Testis (tissue), 2 donors: ENCODE results near the gene C6orf15.

Source experiments
- POLR2A ChIP-seq: fragments of 450-650 bp; IDR thresholded peaks from one replicate; pipeline ENCODE4 v1.6.1; 2017; ENCODE audit warnings: antibody characterized with exemption, mild to moderate bottlenecking, moderate library complexity
- TF ChIP-seq, protein P1 (sequence below), 3 experiments: fragments of 450-650 bp in 2 of 3; fragments of 200-600 bp in 1 of 3; sonication (generic) in 1 of 3; IDR thresholded peaks; one replicate each; pipeline ENCODE4 v1.5.1; 2016 to 2019; ENCODE audit warnings: antibody characterized with exemption in 3 of 3, mild to moderate bottlenecking in 2 of 3, moderate library complexity in 1 of 3

DNA sequence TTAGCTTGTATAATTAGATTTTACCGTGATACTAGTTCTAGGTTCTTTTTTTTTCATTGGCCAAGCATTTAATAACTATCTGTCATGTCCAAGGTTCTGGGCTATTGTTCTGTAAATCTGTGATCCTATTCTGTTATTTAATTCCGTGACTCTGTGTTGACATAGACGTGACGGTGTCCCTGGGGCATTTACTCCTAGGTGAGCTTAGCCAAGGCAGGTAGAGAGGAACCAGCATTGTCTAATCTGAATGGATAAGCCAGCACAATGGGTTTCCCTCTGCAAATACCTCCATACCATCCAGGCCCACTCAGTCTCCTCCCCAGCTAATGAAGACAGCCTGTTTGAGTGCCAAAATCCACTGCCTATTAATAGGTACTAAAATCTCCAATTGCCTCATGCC is 16.8 kb upstream of the C6orf15 start:
- TF ChIP-seq, protein P1, sequence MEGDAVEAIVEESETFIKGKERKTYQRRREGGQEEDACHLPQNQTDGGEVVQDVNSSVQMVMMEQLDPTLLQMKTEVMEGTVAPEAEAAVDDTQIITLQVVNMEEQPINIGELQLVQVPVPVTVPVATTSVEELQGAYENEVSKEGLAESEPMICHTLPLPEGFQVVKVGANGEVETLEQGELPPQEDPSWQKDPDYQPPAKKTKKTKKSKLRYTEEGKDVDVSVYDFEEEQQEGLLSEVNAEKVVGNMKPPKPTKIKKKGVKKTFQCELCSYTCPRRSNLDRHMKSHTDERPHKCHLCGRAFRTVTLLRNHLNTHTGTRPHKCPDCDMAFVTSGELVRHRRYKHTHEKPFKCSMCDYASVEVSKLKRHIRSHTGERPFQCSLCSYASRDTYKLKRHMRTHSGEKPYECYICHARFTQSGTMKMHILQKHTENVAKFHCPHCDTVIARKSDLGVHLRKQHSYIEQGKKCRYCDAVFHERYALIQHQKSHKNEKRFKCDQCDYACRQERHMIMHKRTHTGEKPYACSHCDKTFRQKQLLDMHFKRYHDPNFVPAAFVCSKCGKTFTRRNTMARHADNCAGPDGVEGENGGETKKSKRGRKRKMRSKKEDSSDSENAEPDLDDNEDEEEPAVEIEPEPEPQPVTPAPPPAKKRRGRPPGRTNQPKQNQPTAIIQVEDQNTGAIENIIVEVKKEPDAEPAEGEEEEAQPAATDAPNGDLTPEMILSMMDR (IDR thresholded peaks at IDR 0.05): no peak
- no peak for TF ChIP-seq POLR2A
